Measurements from ENCODE around the gene CHURC1.

The CHURC1 gene

GRCh38 chr14:64914237-64915028 is at the start of gene CHURC1:
CHURC1 (plus strand) TSS chr14:64914455; CDS start chr14:64914496, 41 bp downstream.
- DNase-seq = peak; percentile 98

- DNase-seq = no peak
These were observed 49.1 kb upstream of the CHURC1 start for GRCh38 chr14:64865109-64865508.

GRCh38 chr14:64865992-64866391 is 48.3 kb upstream of the CHURC1 start:
- no peak for DNase-seq

- DNase-seq = no peak
These were observed 47.1 kb upstream of the CHURC1 start for GRCh38 chr14:64867182-64867581.

- no peak for DNase-seq
These were observed 45.9 kb upstream of the CHURC1 start for GRCh38 chr14:64868379-64868778.

- DNase-seq = no peak
These were observed 45.4 kb upstream of the CHURC1 start for GRCh38 chr14:64868841-64869240.

GRCh38 chr14:64870160-64870559 is 44.1 kb upstream of the CHURC1 start:
- no peak for DNase-seq

- no peak for DNase-seq
These were observed 42.9 kb upstream of the CHURC1 start for GRCh38 chr14:64871344-64871743.

- no peak for DNase-seq
These were observed 40.6 kb upstream of the CHURC1 start for GRCh38 chr14:64873506-64874219.

- no peak for DNase-seq
These were observed 38.9 kb upstream of the CHURC1 start for GRCh38 chr14:64875350-64875749.

GRCh38 chr14:64877846-64878245 is 36.4 kb upstream of the CHURC1 start:
- DNase-seq = no peak

- peak in 1 of 2 experiments; percentile 22 for DNase-seq
These were observed 35.2 kb upstream of the CHURC1 start for GRCh38 chr14:64878837-64879634.

- peak; percentile 72 to 78 for DNase-seq
These were observed 34.5 kb upstream of the CHURC1 start, which contains the start of gene SPTB for GRCh38 chr14:64879635-64880220. SPTB (minus strand) TSS chr14:64879907; CDS start chr14:64823094, 56,813 bp downstream.

- DNase-seq = peak; percentile 77 to 80
These were observed 33.8 kb upstream of the CHURC1 start for GRCh38 chr14:64880221-64881121.

- no peak for DNase-seq
These were observed 28.7 kb upstream of the CHURC1 start for GRCh38 chr14:64885559-64885958.

GRCh38 chr14:64889352-64889751 is 24.9 kb upstream of the CHURC1 start:
- no peak for DNase-seq

- no peak for DNase-seq
These were observed 22.9 kb upstream of the CHURC1 start for GRCh38 chr14:64891173-64891838.

GRCh38 chr14:64891839-64892375 is 22.3 kb upstream of the CHURC1 start:
- no peak for DNase-seq

- DNase-seq = no peak
These were observed 14.3 kb upstream of the CHURC1 start for GRCh38 chr14:64899958-64900357.

- DNase-seq = no peak
These were observed 8.2 kb upstream of the CHURC1 start for GRCh38 chr14:64906022-64906421.
